HG02798 (cell line): Measurements from ENCODE around the gene CXCR1.
"Not testable (repeated sequence)": the region's sequence is repeated elsewhere in the genome, so short reads cannot be mapped to it uniquely, and the experiment has no call there.

Experiments
- ATAC-seq: cut with Tn5 transposase; IDR thresholded peaks from one replicate; pipeline ENCODE4 v1.9.1; 2021; ENCODE audit warnings: mild to moderate bottlenecking; ENCODE audit not compliant: unreplicated experiment, poor library complexity

The CXCR1 gene

DNA sequence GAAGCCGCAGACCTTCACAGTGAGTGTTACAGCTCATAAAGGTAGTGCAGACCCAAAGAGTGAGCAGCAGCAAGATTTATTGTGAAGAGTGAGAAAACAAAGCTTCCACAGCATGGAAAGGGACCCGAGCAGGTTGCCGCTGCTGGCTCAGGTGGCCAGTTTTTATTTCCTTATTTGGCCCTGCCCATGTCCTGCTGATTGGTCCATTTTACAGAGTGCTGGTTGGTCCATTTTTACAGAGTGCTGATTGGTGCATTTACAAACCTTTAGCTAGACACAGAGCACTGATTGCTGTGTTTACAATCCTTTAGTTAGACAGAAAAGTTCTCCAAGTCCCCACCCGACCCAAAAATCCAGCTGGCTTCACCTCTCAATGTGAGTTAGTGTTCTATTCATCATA lies 45.0 kb downstream of the CXCR1 start:
- ATAC-seq, result not testable (repeated sequence)
